CD4-positive, alpha-beta memory T cell (primary cell): Measurements from ENCODE around the gene MICAL2. TPM values are rescaled to one million over a fixed set of nuclear protein-coding genes. Genes with fewer than 3 reads are reported as not detected.

Experiments used
- CTCF ChIA-PET: fragments of 350-600 bp; sonication (Branson Sonifier 250); formaldehyde crosslinking; loops from one replicate; lab custom pipeline; 2021; ENCODE audit warnings: inconsistent platforms; ENCODE audit not compliant: partially characterized antibody; lab: Charles Lee
- POLR2A ChIA-PET: fragments of 350-600 bp; sonication (Branson Sonifier 250); formaldehyde crosslinking; loops from one replicate; lab custom pipeline; 2021; ENCODE audit not compliant: partially characterized antibody; lab: Charles Lee
- DNase-seq, 5 donors: peaks; one replicate each; pipeline versions ENCODE4 v3.0.0 to v3.0.0-alpha.2; 2020 to 2022; ENCODE audit warnings: mixed read lengths in 1 of 5
- H3K27ac ChIP-seq: one replicate; pipeline ENCODE4 v1.7.0; 2013; ENCODE audit warnings: low read depth, low read length
- H3K27me3 ChIP-seq: 2 replicates; pipeline ENCODE4 v1.7.0; 2013; ENCODE audit warnings: mild to moderate bottlenecking, low read length, moderate library complexity; ENCODE audit not compliant: insufficient read depth
- H3K36me3 ChIP-seq: 2 replicates; pipeline ENCODE4 v1.7.0; 2013; ENCODE audit warnings: mild to moderate bottlenecking, low read length, moderate library complexity; ENCODE audit not compliant: insufficient read depth
- H3K4me1 ChIP-seq: 2 replicates; pipeline ENCODE4 v1.7.0; 2013; ENCODE audit warnings: mild to moderate bottlenecking, low read length, moderate library complexity; ENCODE audit not compliant: insufficient read depth
- H3K4me3 ChIP-seq, 2 donors: one replicate each; pipeline ENCODE4 v1.7.0; 2013; ENCODE audit warnings: low read length in 2 of 2, mild to moderate bottlenecking in 1 of 2
- H3K9me3 ChIP-seq, 2 donors: one replicate each; pipeline ENCODE4 v1.7.0; 2013; ENCODE audit warnings: low read length in 2 of 2, control low read depth in 1 of 2; ENCODE audit not compliant: control insufficient read depth in 1 of 2
- H3K27ac Mint-ChIP-seq, 7 donors: one replicate each; pipeline ENCODE4 v1.8.0; 2020 to 2021; ENCODE audit warnings: mixed read lengths in 7 of 7, mild to moderate bottlenecking in 6 of 7, inconsistent platforms in 3 of 7, moderate library complexity in 3 of 7
- H3K27me3 Mint-ChIP-seq, 2 donors: one replicate each; pipeline ENCODE4 v1.8.0; 2020 to 2021; ENCODE audit warnings: mixed read lengths in 2 of 2
- H3K36me3 Mint-ChIP-seq, 2 donors: one replicate each; pipeline ENCODE4 v1.8.0; 2020 to 2021; ENCODE audit warnings: mixed read lengths in 2 of 2, inconsistent platforms in 1 of 2, mild to moderate bottlenecking in 1 of 2
- H3K4me1 Mint-ChIP-seq, 4 donors: one replicate each; pipeline ENCODE4 v1.8.0; 2020 to 2021; ENCODE audit warnings: mixed read lengths in 4 of 4, mild to moderate bottlenecking in 1 of 4
- H3K4me3 Mint-ChIP-seq, 8 donors: one replicate each; pipeline ENCODE4 v1.8.0; 2020 to 2021; ENCODE audit warnings: mixed read lengths in 8 of 8, mild to moderate bottlenecking in 7 of 8, moderate library complexity in 6 of 8, inconsistent platforms in 3 of 8
- H3K9me3 Mint-ChIP-seq, 8 donors: one replicate each; pipeline ENCODE4 v1.8.0; 2020 to 2021; ENCODE audit warnings: mixed read lengths in 8 of 8, mild to moderate bottlenecking in 5 of 8, inconsistent platforms in 3 of 8, moderate library complexity in 1 of 8
- intact Hi-C: fragments of 100-400 bp; cut with micrococcal nuclease; formaldehyde crosslinking; loops from one replicate; pipeline ENCODE4 v1.15.1; 2023
- polyA plus RNA-seq, 2 donors: library from polyadenylated mRNA; unstranded; fragments of 300-500 nt; fragmentation: Illumina TruSeq; gene quantifications; one replicate each; pipeline ENCODE4 v1.2.3, GENCODE V29; 2021
- total RNA-seq, 2 experiments: library from RNA; stranded (reverse); gene quantifications; one replicate each; pipeline ENCODE4 v1.2.3, GENCODE V29; 2021

The MICAL2 gene
- total and polyA plus RNA-seq, 4 experiments from 2014 or later, result 10.9 to 38.8 (median 28.2) TPM

DNA sequence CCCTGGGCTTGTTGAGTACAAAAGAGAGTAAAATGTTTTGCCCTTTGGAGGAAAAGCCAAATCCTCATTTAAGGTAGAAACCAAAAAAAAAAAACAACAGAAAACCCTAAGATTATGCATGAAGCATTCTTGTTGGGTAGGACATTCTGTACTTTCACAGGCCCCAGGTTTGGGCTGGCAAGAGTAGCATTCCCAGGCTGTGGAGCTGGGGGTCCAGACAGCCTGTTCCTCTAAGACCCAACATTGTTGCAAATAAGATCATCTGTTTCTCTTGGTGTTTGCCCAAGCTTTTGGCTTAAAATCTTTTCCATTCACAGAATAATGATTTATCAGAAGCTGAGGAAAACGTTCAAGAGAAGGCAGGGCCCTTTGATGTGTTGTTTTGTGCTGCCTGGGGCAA lies 123.8 kb downstream of the MICAL2 start:
- Histone ChIP-seq H3K9me3 (no peaks in the 10 kb centered on the region), H3K27ac (no peak overlapping the region), H3K4me1 (peaks cover 23% of the 10 kb centered on the region), H3K36me3 (peaks cover 18% of the 10 kb centered on the region), H3K27me3 (no peaks in the 10 kb centered on the region), H3K4me3 (no peak overlapping the region)
- CTCF ChIA-PET, result interaction anchor here (1.6 to 8.5 kb wide), 5 partner anchors 9 to 188 kb away, joined by 3 to 149 read pairs (median 54); no protein-coding TSS in a partner anchor
- Mint-ChIP-seq H3K9me3 (no peaks in the 10 kb centered on the region), H3K4me3 (peak overlapping the region in 1 of 8 donors; percentile 42), H3K4me1 (peaks cover 15 to 26% (median 21%) of the 10 kb centered on the region in 4 donors), H3K36me3 (peaks cover 34 to 45% of the 10 kb centered on the region in 2 donors), H3K27ac (peak overlapping the region in 6 of 7 donors; percentile 68 to 96 (median 88)), H3K27me3 (no peaks in the 10 kb centered on the region)
- no peak for DNase-seq
- POLR2A ChIA-PET, result interaction anchor here (1.2 kb wide), 1 partner anchor 28 kb away, joined by 3 read pairs; no protein-coding TSS in a partner anchor
- intact Hi-C loops, result no loop called here

DNA sequence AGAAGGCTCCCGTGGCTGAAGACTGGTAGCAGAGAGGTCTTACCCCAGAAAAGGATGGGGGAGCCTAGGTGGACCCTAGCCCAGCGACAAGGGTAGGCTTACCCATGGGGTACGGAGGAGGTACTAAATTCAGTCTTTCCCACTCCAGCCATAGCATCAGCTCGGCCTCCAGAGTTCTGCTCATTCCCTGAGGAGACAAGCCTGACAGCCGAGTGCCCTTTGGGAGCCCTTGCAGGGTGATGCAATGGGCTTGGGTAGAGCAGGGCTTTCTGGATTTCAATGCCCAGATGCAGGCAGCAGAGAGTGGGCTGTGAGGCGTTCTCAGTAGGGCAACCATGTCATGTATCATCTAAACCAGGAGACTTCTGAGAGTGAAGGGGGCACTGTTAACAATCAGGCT lies 124.7 kb downstream of the MICAL2 start:
- Mint-ChIP-seq H3K9me3 (no peaks in the 10 kb centered on the region), H3K4me3 (peak overlapping the region in 2 of 8 donors; percentile 34 to 44), H3K4me1 (peaks cover 15 to 26% (median 20%) of the 10 kb centered on the region in 4 donors), H3K36me3 (peaks cover 28 to 40% of the 10 kb centered on the region in 2 donors), H3K27ac (peak overlapping the region; percentile 32 to 96 (median 93)), H3K27me3 (no peaks in the 10 kb centered on the region)
- DNase-seq, result no peak
- intact Hi-C loops, result no loop called here
- Histone ChIP-seq H3K36me3 (peaks cover 16% of the 10 kb centered on the region), H3K27me3 (no peaks in the 10 kb centered on the region), H3K4me1 (peaks cover 23% of the 10 kb centered on the region), H3K27ac (no peak overlapping the region), H3K9me3 (no peaks in the 10 kb centered on the region), H3K4me3 (no peak overlapping the region)
- ChIA-PET POLR2A (interaction anchor here (1.2 to 3.0 kb wide), 5 partner anchors 10 to 125 kb away, joined by 3 to 54 read pairs (median 10); partner anchors contain the start of gene MICAL2), CTCF (interaction anchor here (1.2 to 8.5 kb wide), 19 partner anchors 10 to 189 kb away, joined by 3 to 149 read pairs (median 16); partner anchors contain the start of gene MICAL2)

DNA sequence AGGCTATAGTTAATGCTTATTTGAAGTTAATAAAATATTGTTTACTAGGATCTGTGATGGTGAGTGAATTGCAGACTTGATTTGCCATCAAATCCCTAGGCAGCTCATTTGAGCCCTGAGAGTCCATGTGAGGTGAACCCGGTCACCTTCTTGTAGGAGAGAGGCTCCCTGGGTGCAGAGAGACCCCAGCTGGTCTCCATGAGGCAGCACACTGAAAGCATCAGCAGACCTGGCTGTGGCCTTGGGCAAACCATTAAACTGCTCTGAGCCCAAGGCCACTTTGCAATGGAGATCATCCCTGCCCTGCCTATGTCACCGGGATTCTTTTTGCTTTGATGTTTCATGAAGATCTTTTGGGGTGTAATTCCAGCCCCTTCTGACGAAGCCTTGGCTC lies 125.2 kb downstream of the MICAL2 start:
- Mint-ChIP-seq H3K9me3 (no peaks in the 10 kb centered on the region), H3K27ac (peak overlapping the region; percentile 76 to 96 (median 93)), H3K27me3 (no peaks in the 10 kb centered on the region), H3K36me3 (peaks cover 23 to 35% of the 10 kb centered on the region in 2 donors), H3K4me1 (peaks cover 15 to 26% (median 20%) of the 10 kb centered on the region in 4 donors), H3K4me3 (peak overlapping the region in 6 of 8 donors; percentile 70 to 86 (median 78))
- DNase-seq, result no peak
- intact Hi-C loops, result no loop called here
- H3K9me3 ChIP-seq, result no peaks in the 10 kb centered on the region
- H3K4me3 ChIP-seq, result no peak overlapping the region
- ChIA-PET POLR2A (interaction anchor here (0.8 to 3.0 kb wide), 11 partner anchors 11 to 182 kb away, joined by 3 to 54 read pairs (median 5); partner anchors contain the start of gene MICAL2), CTCF (interaction anchor here (0.8 to 8.5 kb wide), 39 partner anchors 9 to 401 kb away, joined by 3 to 149 read pairs (median 8); partner anchors contain the start of gene MICAL2)
- H3K4me1 ChIP-seq, result peaks cover 23% of the 10 kb centered on the region
- no peaks in the 10 kb centered on the region for H3K27me3 ChIP-seq
- peak overlapping the region; percentile 46 for H3K27ac ChIP-seq
- H3K36me3 ChIP-seq, result peaks cover 11% of the 10 kb centered on the region

DNA sequence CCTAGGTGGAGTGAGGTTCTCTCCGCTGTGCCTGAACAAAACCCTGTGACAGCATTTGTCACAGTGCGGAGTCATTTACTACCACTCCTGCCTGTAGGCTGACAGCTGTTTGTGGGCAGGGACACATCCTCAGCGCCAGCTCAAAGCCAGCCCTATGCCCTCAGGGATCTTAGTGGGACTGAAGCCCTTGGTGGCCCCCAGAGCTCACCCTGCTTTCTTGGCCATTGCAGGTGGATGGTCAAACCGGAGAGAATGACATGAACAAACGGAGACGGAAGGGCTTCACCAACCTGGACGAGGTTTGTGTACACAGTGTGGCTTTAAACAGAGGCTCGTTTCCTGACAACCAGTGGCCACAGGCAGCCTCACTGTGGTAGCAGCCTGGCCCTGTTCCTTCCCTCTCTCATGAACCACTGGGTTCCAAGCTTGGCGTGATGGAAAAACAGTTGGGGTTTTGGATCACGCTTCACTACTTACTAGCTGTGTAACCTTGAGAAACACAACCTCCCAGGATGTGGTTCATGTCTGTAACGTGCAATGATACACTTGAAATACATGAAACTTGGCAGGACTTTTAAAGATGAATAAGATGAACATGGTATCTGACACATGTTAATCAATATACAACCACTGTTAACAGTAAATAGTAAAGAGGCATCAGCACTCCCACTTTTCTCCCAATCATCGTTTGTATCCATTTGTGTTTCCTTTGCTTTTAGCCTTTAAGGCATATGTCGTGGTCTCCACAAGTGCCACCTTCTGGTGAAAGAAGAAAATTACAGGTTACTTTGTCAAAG lies 125.8 kb downstream of the MICAL2 start:
- Histone ChIP-seq H3K36me3 (peaks cover 8% of the 10 kb centered on the region), H3K4me3 (peak overlapping the region in 1 of 2 donors; percentile 0), H3K27ac (peak overlapping the region; percentile 46), H3K4me1 (peaks cover 24% of the 10 kb centered on the region), H3K27me3 (no peaks in the 10 kb centered on the region), H3K9me3 (no peaks in the 10 kb centered on the region)
- H3K27me3 Mint-ChIP-seq, result no peaks in the 10 kb centered on the region
- ChIA-PET CTCF (interaction anchor here (0.7 to 8.5 kb wide), 46 partner anchors 9 to 437 kb away, joined by 3 to 149 read pairs (median 4); partner anchors contain the start of gene MICAL2), POLR2A (interaction anchor here (0.8 to 3.0 kb wide), 16 partner anchors 9 to 183 kb away, joined by 3 to 54 read pairs (median 4); partner anchors contain the start of gene MICAL2)
- H3K9me3 Mint-ChIP-seq, result no peaks in the 10 kb centered on the region
- intact Hi-C loops, result loop anchor here (1.0 kb wide), 7 partner anchors 12 to 189 kb away; partner anchors contain the start of gene MICAL2
- H3K4me1 Mint-ChIP-seq, result peaks cover 15 to 26% (median 20%) of the 10 kb centered on the region in 4 donors
- peaks cover 17 to 35% of the 10 kb centered on the region in 2 donors for H3K36me3 Mint-ChIP-seq
- H3K27ac Mint-ChIP-seq, result peak overlapping the region; percentile 76 to 96 (median 93)
- H3K4me3 Mint-ChIP-seq, result peak overlapping the region; percentile 6 to 86 (median 76)
- peak; percentile 65 to 74 (median 67) for DNase-seq

DNA sequence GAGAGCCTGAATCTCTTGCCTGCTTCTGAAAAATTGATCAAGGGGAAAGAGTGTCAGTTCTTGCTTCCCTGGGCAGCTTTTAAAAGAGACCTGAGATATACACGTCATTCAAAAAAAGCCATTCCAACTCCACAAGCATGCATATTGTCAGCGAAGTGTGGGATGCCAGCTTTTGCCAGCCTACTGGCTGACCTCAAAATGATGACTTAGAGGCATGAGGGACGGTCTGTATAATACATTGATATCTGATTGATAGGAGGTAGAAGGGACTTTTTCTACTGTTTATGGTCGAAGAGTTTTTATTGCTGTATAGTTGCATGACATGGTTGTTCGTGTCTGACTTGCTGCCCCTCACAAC lies 126.3 kb downstream of the MICAL2 start:
- intact Hi-C loops, result loop anchor here (1.0 kb wide), 7 partner anchors 12 to 189 kb away; partner anchors contain the start of gene MICAL2
- POLR2A ChIA-PET, result interaction anchor here (0.8 to 3.0 kb wide), 14 partner anchors 10 to 180 kb away, joined by 3 to 54 read pairs (median 4); partner anchors contain the start of gene MICAL2
- CTCF ChIA-PET, result interaction anchor here (0.7 to 8.5 kb wide), 39 partner anchors 10 to 438 kb away, joined by 3 to 149 read pairs (median 8); partner anchors contain the start of gene MICAL2
- no peaks in the 10 kb centered on the region for H3K27me3 ChIP-seq
- H3K4me3 ChIP-seq, result no peak overlapping the region
- peak overlapping the region in 3 of 8 donors; percentile 70 to 86 (median 84) for H3K4me3 Mint-ChIP-seq
- peaks cover 29% of the 10 kb centered on the region for H3K4me1 ChIP-seq
- no peaks in the 10 kb centered on the region for H3K9me3 ChIP-seq
- no peaks in the 10 kb centered on the region for H3K9me3 Mint-ChIP-seq
- H3K36me3 Mint-ChIP-seq, result peaks cover 11 to 33% of the 10 kb centered on the region in 2 donors
- H3K27ac Mint-ChIP-seq, result peak overlapping the region; percentile 76 to 96 (median 93)
- peaks cover 8% of the 10 kb centered on the region for H3K36me3 ChIP-seq
- peaks cover 15 to 30% (median 23%) of the 10 kb centered on the region in 4 donors for H3K4me1 Mint-ChIP-seq
- H3K27me3 Mint-ChIP-seq, result no peaks in the 10 kb centered on the region
- no peak overlapping the region for H3K27ac ChIP-seq
- DNase-seq, result no peak

- no peaks in the 10 kb centered on the region for H3K27me3 Mint-ChIP-seq
- Histone ChIP-seq H3K27ac (no peak overlapping the region), H3K27me3 (no peaks in the 10 kb centered on the region), H3K4me3 (no peak overlapping the region), H3K4me1 (peaks cover 33% of the 10 kb centered on the region), H3K36me3 (peaks cover 8% of the 10 kb centered on the region), H3K9me3 (no peaks in the 10 kb centered on the region)
- intact Hi-C loops, result no loop called here
- no peak overlapping the region for H3K4me3 Mint-ChIP-seq
- peaks cover 15 to 37% (median 23%) of the 10 kb centered on the region in 4 donors for H3K4me1 Mint-ChIP-seq
- ChIA-PET POLR2A (interaction anchor here (0.8 to 3.0 kb wide), 6 partner anchors 13 to 148 kb away, joined by 3 to 54 read pairs (median 8); no protein-coding TSS in a partner anchor), CTCF (interaction anchor here (0.7 to 8.5 kb wide), 28 partner anchors 9 to 439 kb away, joined by 3 to 149 read pairs (median 10); partner anchors contain the start of gene MICAL2)
- DNase-seq, result no peak
- H3K9me3 Mint-ChIP-seq, result no peaks in the 10 kb centered on the region
- H3K27ac Mint-ChIP-seq, result no peak overlapping the region
- H3K36me3 Mint-ChIP-seq, result peaks cover 7 to 29% of the 10 kb centered on the region in 2 donors
Measured at GRCh38 chr11:12237381-12237784, 127.0 kb downstream of the MICAL2 start.
